BJ (cell line): ENCODE results near the gene SNRNP25. TPM values are rescaled to one million over a fixed set of nuclear protein-coding genes. Genes with fewer than 3 reads are reported as not detected.
A peak's percentile ranks its signal among the peaks of the same experiment; 100 is the strongest.

Experiments used
- CTCF ChIA-PET: fragments of 350-600 bp; formaldehyde crosslinking; extraction: SDS; loops from one replicate; lab custom pipeline; 2021; ENCODE audit warnings: antibody characterized with exemption, inconsistent platforms; lab: Yijun Ruan, JAX
- POLR2A ChIA-PET: fragments of 300-600 bp; sonication (Branson Sonifier 250); formaldehyde crosslinking; extraction: SDS; loops from one replicate; lab custom pipeline; 2021; ENCODE audit warnings: antibody characterized with exemption; lab: Charles Lee
- DNase-seq: peaks from one replicate; pipeline ENCODE4 v3.0.0-alpha.2; 2011; ENCODE audit warnings: low read depth
- H3K27me3 ChIP-seq: 2 replicates; pipeline ENCODE4 v1.6.0; 2011; ENCODE audit warnings: low read length; ENCODE audit not compliant: control insufficient read depth, insufficient read depth
- H3K36me3 ChIP-seq: 2 replicates; pipeline ENCODE4 v1.5.1; 2011; ENCODE audit warnings: low read length; ENCODE audit not compliant: control insufficient read depth, insufficient read depth
- H3K4me3 ChIP-seq: 2 replicates; pipeline ENCODE4 v1.5.1; 2011; ENCODE audit warnings: low read depth, mild to moderate bottlenecking, control low read depth, low read length
- polyA plus RNA-seq: library from polyadenylated mRNA; depleted of rRNA; stranded (reverse); fragments of >200 nt; gene quantifications from 2 replicates; pipeline ENCODE4 v1.2.3, GENCODE V29; 2011
- TF ChIP-seq, protein P1 (sequence below): IDR thresholded peaks from 2 replicates; pipeline ENCODE4 v1.5.1; 2011; ENCODE audit warnings: low read depth, mild to moderate bottlenecking, control low read depth, inconsistent platforms, low read length, moderate library complexity; ENCODE audit not compliant: insufficient read depth

SNRNP25 gene
- polyA plus RNA-seq, 1 experiment: 34.6 TPM

DNA sequence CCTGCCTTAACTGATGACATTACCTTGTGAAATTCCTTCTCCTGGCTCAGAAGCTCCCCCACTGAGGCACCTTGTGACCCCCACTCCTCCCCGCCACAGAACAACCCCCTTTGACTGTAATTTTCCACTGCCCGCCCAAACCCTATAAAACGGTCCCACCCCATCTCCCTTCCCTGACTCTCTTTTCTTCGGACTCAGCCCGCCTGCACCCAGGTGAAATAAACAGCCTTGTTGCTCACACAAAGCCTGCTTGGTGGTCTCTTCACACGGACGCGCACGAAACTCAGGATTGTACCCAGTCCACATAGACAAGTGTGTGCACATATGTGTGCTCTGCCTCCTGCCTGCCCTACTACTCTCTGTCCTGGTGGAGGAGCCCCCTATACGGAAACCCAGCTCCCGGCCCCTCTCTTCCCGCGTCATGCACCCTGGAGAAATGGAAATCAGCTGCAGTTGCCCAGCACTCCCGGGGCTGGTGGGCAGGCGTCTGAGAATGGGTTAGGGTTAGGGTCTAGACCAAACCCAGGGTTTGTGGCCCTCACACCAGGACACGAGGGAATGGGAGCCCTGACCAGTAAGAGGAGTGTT, 21.2 kb downstream of the SNRNP25 start:
- TF ChIP-seq, protein P1, sequence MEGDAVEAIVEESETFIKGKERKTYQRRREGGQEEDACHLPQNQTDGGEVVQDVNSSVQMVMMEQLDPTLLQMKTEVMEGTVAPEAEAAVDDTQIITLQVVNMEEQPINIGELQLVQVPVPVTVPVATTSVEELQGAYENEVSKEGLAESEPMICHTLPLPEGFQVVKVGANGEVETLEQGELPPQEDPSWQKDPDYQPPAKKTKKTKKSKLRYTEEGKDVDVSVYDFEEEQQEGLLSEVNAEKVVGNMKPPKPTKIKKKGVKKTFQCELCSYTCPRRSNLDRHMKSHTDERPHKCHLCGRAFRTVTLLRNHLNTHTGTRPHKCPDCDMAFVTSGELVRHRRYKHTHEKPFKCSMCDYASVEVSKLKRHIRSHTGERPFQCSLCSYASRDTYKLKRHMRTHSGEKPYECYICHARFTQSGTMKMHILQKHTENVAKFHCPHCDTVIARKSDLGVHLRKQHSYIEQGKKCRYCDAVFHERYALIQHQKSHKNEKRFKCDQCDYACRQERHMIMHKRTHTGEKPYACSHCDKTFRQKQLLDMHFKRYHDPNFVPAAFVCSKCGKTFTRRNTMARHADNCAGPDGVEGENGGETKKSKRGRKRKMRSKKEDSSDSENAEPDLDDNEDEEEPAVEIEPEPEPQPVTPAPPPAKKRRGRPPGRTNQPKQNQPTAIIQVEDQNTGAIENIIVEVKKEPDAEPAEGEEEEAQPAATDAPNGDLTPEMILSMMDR: no peak
- CTCF ChIA-PET: interaction anchor here (0.9 to 21.0 kb wide), 4 partner anchors 9 to 106 kb away, joined by 4 to 544 read pairs (median 31); partner anchors contain the start of gene HBQ1

DNA sequence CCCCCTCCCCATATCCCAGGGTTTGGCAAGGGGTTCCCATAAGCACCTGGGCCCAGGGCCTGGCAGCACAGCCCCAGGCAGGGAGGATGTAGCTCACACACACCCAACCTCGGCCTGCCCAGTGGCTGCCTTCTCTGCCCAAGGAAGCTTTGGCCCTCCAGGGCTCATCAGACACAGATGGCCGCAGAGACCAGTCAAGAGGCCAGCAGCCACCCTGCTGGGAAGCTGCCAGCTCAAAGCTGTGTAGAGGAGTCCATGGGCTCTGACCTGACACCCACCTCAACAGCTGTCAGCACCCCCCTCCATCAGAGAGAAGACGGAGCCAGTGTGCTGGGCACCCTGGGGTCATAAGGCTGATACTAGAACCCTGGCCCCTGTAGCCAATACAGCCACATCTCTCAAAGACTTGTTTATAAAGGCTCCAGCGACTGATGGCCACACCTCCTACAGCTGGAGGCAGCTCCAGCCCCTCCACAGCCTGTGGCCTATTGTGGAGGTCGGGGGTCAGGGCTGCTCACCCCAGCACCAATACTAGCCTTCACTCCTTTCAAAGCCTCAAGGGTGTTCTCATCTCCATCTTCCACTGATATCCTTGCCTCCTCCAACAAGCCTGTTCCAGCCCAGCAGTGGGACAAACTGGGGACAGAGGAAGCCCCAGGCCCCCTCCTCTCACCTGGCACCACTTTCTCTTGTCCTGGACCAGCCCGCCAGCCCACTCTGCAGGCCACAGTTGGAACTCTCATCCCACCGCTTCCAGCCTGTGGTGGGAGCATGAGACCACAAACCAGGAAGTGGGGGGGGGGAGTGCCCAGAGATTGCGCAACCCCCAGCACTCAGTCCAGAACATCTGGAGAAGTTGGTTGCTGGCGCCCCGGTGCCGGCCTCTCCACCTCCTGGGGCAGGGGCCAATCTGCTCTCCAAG, 22.2 kb downstream of the SNRNP25 start:
- ChIA-PET POLR2A (interaction anchor here (0.6 kb wide), 1 partner anchor 73 kb away, joined by 4 read pairs; no protein-coding TSS in a partner anchor), CTCF (interaction anchor here (0.9 to 21.0 kb wide), 5 partner anchors 10 to 105 kb away, joined by 3 to 544 read pairs (median 5); partner anchors contain the start of gene HBQ1)
- Histone ChIP-seq H3K36me3 (peaks cover 10% of the 10 kb centered on the region), H3K4me3 (no peak overlapping the region), H3K27me3 (no peaks in the 10 kb centered on the region)
- no peak for DNase-seq
- TF ChIP-seq, protein P1: peak; percentile 61

More for the DNA sequence above, 21.2 kb downstream of the SNRNP25 start:
- Histone ChIP-seq H3K4me3 (no peak overlapping the region), H3K27me3 (no peaks in the 10 kb centered on the region), H3K36me3 (peaks cover 5% of the 10 kb centered on the region; the same call in 1 of the 2 replicates)
- DNase-seq: no peak
- POLR2A ChIA-PET: interaction anchor here (0.6 kb wide), 1 partner anchor 74 kb away, joined by 4 read pairs; no protein-coding TSS in a partner anchor

DNA sequence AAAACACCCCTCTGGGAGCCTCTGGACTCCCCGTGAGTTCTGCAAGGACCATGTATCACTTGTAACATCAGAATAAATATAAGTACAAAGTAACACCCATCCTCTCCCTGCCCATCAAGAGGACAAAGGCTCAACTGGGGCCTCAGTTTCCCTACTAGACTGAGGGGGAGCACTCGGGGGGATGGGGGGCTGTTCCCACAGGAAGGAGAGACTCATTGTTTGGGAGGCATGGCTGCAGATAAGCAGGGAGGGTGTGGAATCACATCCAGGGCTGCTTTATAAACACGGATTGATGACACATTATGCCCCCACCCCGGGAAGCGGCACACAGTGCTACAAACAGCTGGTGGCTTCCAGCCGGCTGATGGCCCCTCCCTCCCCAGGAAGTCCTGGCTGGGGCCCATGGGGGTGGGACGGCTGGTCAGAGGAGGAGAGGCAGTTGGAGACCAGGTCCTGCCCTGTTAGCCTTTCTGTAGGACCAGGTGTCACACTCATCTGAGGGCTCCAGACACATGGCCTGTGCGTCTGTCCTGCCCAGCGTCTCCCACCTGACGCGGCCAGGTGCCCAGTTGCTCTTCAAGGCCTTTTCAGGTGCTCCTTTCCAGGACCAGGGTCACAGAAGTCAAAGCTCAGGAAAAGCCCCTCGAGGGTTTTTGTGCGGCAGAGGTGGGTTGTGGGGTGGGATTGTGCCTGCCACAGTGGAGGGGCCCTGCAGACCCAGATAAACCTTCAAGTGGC, 23.1 kb downstream of the SNRNP25 start:
- DNase-seq: no peak
- Histone ChIP-seq H3K27me3 (no peaks in the 10 kb centered on the region), H3K4me3 (peak overlapping the region; percentile 74), H3K36me3 (peaks cover 10% of the 10 kb centered on the region)
- ChIA-PET CTCF (interaction anchor here (1.3 to 21.0 kb wide), 3 partner anchors 11 to 30 kb away, joined by 3 to 544 read pairs (median 57); no protein-coding TSS in a partner anchor), POLR2A (no interaction called here)
- TF ChIP-seq, protein P1: no peak

DNA sequence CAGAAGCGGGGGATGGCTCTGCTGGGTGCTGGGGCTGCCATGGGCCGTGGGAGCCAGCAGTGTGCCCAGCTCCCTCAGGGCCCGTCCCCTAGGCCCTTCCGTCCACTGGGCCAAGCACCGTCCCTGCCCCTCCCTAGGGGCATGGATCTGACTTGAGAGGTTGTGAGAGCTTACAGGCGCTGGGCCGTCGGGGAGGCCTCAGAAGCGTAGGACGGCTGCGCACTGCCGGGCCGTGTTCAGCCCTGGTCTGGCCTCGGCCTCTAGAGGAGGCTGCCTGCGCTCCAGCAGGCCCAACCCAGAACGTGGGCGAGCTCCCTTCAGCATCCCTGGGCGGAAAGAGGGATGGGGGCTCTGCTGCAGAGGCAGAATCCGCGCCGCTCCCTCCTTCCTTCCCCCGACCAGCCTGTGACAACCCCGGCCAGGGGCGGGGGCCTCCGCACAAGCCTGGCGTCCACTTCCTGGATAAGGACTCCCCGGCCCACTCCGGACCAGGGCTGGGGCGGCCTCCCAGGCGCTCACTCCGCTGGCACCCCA, 23.7 kb downstream of the SNRNP25 start:
- DNase-seq: no peak
- H3K27me3 ChIP-seq: no peaks in the 10 kb centered on the region
- peak overlapping the region; percentile 74 for H3K4me3 ChIP-seq
- ChIA-PET CTCF (interaction anchor here (1.3 to 21.0 kb wide), 3 partner anchors 12 to 30 kb away, joined by 3 to 544 read pairs (median 57); no protein-coding TSS in a partner anchor), POLR2A (no interaction called here)
- H3K36me3 ChIP-seq: peaks cover 10% of the 10 kb centered on the region
- TF ChIP-seq, protein P1: no peak
